GM12892 (cell line): ENCODE data around the gene LHX3.

Experiments
- POLR2A ChIP-seq: IDR thresholded peaks from 2 replicates; pipeline ENCODE4 v1.6.1; 2011; ENCODE audit warnings: low read depth, low read length, control low read depth
- POLR2AphosphoS5 ChIP-seq: IDR thresholded peaks from 2 replicates; pipeline ENCODE4 v1.6.1; 2011; ENCODE audit warnings: low read depth, low read length, control low read depth
- TAF1 ChIP-seq: IDR thresholded peaks from 2 replicates; pipeline ENCODE4 v1.6.1; 2011; ENCODE audit warnings: low read depth, mild to moderate bottlenecking, control low read depth, low read length, borderline replicate concordance

- TF ChIP-seq POLR2A (no peak), POLR2AphosphoS5 (no peak), TAF1 (no peak)
Observed at GRCh38 chr9:136211006-136211405, 6.1 kb upstream of the LHX3 start.
